C4-2B (cell line): ENCODE measurements around the gene ETV6.

Source experiments
- ZFX ChIP-seq: fragments of 450-650 bp; IDR thresholded peaks from 2 replicates; pipeline ENCODE4 v1.6.1; 2017
- TF ChIP-seq, protein P1 (sequence below): fragments of 450-650 bp; conservative IDR thresholded peaks from 2 replicates; pipeline ENCODE4 v1.5.1; 2017; ENCODE audit warnings: mild to moderate bottlenecking

DNA sequence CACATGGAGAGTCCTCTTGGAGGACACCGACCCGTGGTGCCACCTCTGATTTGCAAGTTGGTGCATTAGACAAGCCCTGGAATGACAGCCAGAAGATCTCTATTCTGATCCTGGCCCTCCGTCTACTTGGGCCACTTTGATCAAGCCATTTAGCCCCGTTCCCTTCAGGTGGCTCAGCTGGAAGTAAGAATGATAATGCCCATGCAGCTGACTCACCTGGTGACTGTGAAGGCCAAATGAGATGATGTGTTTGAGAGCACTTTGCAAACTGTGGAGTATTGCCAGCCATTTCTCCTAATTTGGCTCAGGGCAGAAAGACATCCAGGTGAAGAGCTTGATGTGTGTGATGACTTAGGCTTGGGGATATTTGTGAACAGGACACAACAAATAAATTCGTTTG, 165.9 kb downstream of the ETV6 start:
- TF ChIP-seq, protein P1, sequence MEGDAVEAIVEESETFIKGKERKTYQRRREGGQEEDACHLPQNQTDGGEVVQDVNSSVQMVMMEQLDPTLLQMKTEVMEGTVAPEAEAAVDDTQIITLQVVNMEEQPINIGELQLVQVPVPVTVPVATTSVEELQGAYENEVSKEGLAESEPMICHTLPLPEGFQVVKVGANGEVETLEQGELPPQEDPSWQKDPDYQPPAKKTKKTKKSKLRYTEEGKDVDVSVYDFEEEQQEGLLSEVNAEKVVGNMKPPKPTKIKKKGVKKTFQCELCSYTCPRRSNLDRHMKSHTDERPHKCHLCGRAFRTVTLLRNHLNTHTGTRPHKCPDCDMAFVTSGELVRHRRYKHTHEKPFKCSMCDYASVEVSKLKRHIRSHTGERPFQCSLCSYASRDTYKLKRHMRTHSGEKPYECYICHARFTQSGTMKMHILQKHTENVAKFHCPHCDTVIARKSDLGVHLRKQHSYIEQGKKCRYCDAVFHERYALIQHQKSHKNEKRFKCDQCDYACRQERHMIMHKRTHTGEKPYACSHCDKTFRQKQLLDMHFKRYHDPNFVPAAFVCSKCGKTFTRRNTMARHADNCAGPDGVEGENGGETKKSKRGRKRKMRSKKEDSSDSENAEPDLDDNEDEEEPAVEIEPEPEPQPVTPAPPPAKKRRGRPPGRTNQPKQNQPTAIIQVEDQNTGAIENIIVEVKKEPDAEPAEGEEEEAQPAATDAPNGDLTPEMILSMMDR: no peak
- no peak for TF ChIP-seq ZFX
